Omental fat pad (tissue), 4 donors: Measurements from ENCODE around the gene SULT2B1. TPM values are rescaled to one million over a fixed set of nuclear protein-coding genes. Genes with fewer than 3 reads are reported as not detected.

Experiments
- ATAC-seq: fragments of 150-250 bp; one replicate; pipeline ENCODE4 v1.9.1; 2016; ENCODE audit warnings: mild to moderate bottlenecking, moderate library complexity; ENCODE audit not compliant: low FRiP score
- DNase-seq: peaks from one replicate; pipeline ENCODE4 v3.0.0-alpha.2; 2019; ENCODE audit warnings: low spot score
- total RNA-seq, 4 donors: library from RNA; depleted of rRNA; stranded (reverse); fragments of >200 nt; gene quantifications; one replicate each; pipeline ENCODE4 v1.1.0, GENCODE V29; 2016
- TF ChIP-seq, protein P1 (sequence below), 3 donors: fragments of 450-650 bp; IDR thresholded peaks; one replicate each; pipeline ENCODE4 v1.5.1; 2016 to 2017; ENCODE audit warnings: antibody characterized with exemption in 3 of 3, mild to moderate bottlenecking in 3 of 3, moderate library complexity in 2 of 3

Gene SULT2B1
- total RNA-seq, 4 donors from 2014 or later: not detected

DNA sequence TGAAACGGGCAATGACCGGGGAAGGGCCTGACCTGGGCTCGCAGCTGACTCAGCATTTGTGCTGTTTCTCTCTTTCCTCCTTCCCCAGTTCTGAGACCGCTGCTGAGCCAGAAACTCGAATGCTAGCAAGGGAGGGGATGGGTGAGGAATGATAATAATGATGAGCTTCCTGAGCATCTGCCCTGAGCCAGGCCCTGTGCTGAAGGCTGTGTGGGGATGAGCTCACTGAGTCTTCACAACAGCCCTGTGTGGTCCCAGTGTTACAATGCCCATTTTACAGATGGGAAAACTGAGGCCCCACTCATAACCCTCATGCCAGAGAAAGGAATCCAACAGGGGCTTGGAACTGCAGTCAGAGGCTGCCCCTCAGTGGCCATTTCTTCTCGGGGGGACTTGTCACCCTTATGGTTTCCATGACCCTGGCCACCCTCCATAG is 8.1 kb downstream of the SULT2B1 start:
- TF ChIP-seq, protein P1, sequence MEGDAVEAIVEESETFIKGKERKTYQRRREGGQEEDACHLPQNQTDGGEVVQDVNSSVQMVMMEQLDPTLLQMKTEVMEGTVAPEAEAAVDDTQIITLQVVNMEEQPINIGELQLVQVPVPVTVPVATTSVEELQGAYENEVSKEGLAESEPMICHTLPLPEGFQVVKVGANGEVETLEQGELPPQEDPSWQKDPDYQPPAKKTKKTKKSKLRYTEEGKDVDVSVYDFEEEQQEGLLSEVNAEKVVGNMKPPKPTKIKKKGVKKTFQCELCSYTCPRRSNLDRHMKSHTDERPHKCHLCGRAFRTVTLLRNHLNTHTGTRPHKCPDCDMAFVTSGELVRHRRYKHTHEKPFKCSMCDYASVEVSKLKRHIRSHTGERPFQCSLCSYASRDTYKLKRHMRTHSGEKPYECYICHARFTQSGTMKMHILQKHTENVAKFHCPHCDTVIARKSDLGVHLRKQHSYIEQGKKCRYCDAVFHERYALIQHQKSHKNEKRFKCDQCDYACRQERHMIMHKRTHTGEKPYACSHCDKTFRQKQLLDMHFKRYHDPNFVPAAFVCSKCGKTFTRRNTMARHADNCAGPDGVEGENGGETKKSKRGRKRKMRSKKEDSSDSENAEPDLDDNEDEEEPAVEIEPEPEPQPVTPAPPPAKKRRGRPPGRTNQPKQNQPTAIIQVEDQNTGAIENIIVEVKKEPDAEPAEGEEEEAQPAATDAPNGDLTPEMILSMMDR (IDR thresholded peaks at IDR 0.05): no peak
- no peak for ATAC-seq
- DNase-seq: no peak

DNA sequence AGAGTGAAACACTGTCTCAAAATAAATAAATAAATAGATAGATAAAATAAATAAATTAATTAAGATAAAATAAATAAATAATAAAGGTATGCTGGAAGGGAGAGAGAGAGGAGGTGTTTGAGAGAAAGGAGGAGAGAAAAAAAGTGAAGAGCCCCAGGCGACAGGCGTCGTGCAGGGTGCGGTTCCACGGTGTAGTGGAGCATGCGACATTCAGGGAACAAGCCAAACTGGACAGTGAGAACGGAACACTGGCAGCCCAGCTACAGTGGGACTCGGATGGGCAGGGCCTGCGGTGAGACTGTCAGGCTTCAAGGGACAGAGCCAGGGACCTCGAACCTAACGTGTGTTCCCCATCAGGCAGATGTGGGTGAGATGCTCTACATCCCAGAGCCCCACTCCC is 9.4 kb downstream of the SULT2B1 start:
- DNase-seq (no peak), ATAC-seq (no peak)
- TF ChIP-seq, protein P1 (IDR thresholded peaks at IDR 0.05): no peak

DNA sequence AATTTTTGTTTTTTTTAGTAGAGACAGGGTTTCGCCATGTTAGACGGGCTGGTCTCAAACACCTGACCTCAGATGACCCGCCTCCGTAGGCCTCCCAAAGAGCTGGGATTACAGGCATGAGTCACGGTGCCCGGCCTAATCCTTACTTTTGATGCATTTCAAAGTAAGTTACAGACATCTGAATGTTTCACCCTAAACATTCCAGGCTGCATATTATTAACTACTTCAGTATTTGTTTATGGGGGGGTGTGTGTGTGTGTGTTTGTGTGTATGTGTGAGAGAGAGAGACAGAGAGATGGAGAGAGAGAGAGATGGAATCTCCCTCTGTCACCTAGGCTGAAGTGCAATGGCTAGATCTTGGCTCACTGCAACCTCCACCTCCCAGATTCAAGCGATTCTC is 13.1 kb downstream of the SULT2B1 start:
- TF ChIP-seq, protein P1 (IDR thresholded peaks at IDR 0.05): no peak
- DNase-seq: no peak
- no peak for ATAC-seq

GRCh38 chr19:48568345-48568886 is 16.4 kb downstream of the SULT2B1 start:
- peak; percentile 44 for DNase-seq
- TF ChIP-seq, protein P1 (IDR thresholded peaks at IDR 0.05): no peak
- ATAC-seq: peak; percentile 98

GRCh38 chr19:48569814-48570213 is 17.8 kb downstream of the SULT2B1 start:
- ATAC-seq (no peak), DNase-seq (no peak)
- TF ChIP-seq, protein P1 (IDR thresholded peaks at IDR 0.05): no peak

GRCh38 chr19:48571378-48572162 is 19.6 kb downstream of the SULT2B1 start:
- DNase-seq: no peak

More at GRCh38 chr19:48571378-48572162, 19.6 kb downstream of the SULT2B1 start:
- ATAC-seq: no peak
- TF ChIP-seq, protein P1 (IDR thresholded peaks at IDR 0.05): no peak
